OCI-LY3 (cell line): ENCODE data around the gene CEP112.

Experiments used
- H2AFZ ChIP-seq: fragments of 200-600, 300-600 bp; shearing (Covaris generic); 2 replicates; pipeline ENCODE4 v1.6.0; 2014; ENCODE audit warnings: antibody characterized with exemption, low read depth, low read length
- H3K27ac ChIP-seq: fragments of 200-600, 300-600 bp; sonication (generic); 2 replicates; pipeline ENCODE4 v1.5.1; 2014; ENCODE audit warnings: mild to moderate bottlenecking, low read length, moderate library complexity, mixed read lengths
- H3K27me3 ChIP-seq: fragments of 200-600, 300-600 bp; sonication (generic); 2 replicates; pipeline ENCODE4 v1.6.1; 2014; ENCODE audit warnings: low read depth, low read length, mixed read lengths
- H3K36me3 ChIP-seq: fragments of 200-600, 300-600 bp; sonication (generic); replicated peaks from 2 replicates; pipeline ENCODE3; 2014; ENCODE audit warnings: low read depth, low read length, mixed read lengths
- H3K4me1 ChIP-seq: fragments of 300-600, 200-600 bp; sonication (generic); 2 replicates; pipeline ENCODE4 v1.6.1; 2014; ENCODE audit warnings: low read length, mixed read lengths
- H3K4me2 ChIP-seq: fragments of 200-600, 300-600 bp; sonication (generic); 2 replicates; pipeline ENCODE4 v1.6.1; 2014; ENCODE audit warnings: low read length, mixed read lengths
- H3K4me3 ChIP-seq: fragments of 300-600, 200-600 bp; sonication (generic); 2 replicates; pipeline ENCODE4 v1.5.1; 2014; ENCODE audit warnings: antibody characterized with exemption, mild to moderate bottlenecking, low read length, moderate library complexity
- H3K79me2 ChIP-seq: fragments of 300-600, 200-600 bp; shearing (Covaris generic); 2 replicates; pipeline ENCODE4 v1.6.1; 2014; ENCODE audit warnings: mild to moderate bottlenecking, low read length, mixed read lengths
- H3K9ac ChIP-seq: fragments of 300-600, 200-600 bp; shearing (Covaris generic); 2 replicates; pipeline ENCODE4 v1.6.0; 2014; ENCODE audit warnings: mild to moderate bottlenecking, low read length, moderate library complexity
- H3K9me3 ChIP-seq: fragments of 200-600, 300-600 bp; shearing (Covaris generic); 2 replicates; pipeline ENCODE4 v1.6.1; 2014; ENCODE audit warnings: low read length, mixed read lengths; ENCODE audit not compliant: insufficient read depth
- H4K20me1 ChIP-seq: fragments of 200-600, 300-600 bp; sonication (generic); 2 replicates; pipeline ENCODE4 v1.6.1; 2016; ENCODE audit warnings: low read length, mixed read lengths; ENCODE audit not compliant: insufficient read depth
- CTCF ChIP-seq: fragments of 200-600, 300-600 bp; sonication (generic); IDR thresholded peaks from 2 replicates; pipeline ENCODE4 v1.5.1; 2014; ENCODE audit warnings: antibody characterized with exemption, low read length, low read depth
- EZH2phosphoT487 ChIP-seq: fragments of 200-600 bp; shearing (Covaris generic); IDR thresholded peaks from 2 replicates; pipeline ENCODE4 v1.6.1; 2018; ENCODE audit warnings: antibody characterized with exemption, mixed run types, low read depth

The CEP112 gene

GRCh38 chr17:65855675-65856074 is 336.3 kb downstream of the CEP112 start:
- Histone ChIP-seq H3K9me3 (no peaks in the 10 kb centered on the region), H3K4me2 (no peak overlapping the region), H3K27me3 (no peaks in the 10 kb centered on the region), H3K4me3 (no peak overlapping the region), H4K20me1 (no peaks in the 10 kb centered on the region), H3K36me3 (no peaks in the 10 kb centered on the region), H3K27ac (no peak overlapping the region), H3K4me1 (peaks cover 14% of the 10 kb centered on the region), H2AFZ (no peak overlapping the region), H3K9ac (no peak overlapping the region), H3K79me2 (no peaks in the 10 kb centered on the region)
- TF ChIP-seq EZH2phosphoT487 (no peak), CTCF (no peak)

- Histone ChIP-seq H3K27me3 (no peaks in the 10 kb centered on the region), H3K36me3 (no peaks in the 10 kb centered on the region), H3K9ac (no peak overlapping the region), H2AFZ (no peak overlapping the region), H3K27ac (no peak overlapping the region), H3K9me3 (no peaks in the 10 kb centered on the region), H3K4me1 (peaks cover 18% of the 10 kb centered on the region), H3K4me3 (no peak overlapping the region), H3K4me2 (no peak overlapping the region), H4K20me1 (no peaks in the 10 kb centered on the region), H3K79me2 (no peaks in the 10 kb centered on the region)
- TF ChIP-seq EZH2phosphoT487 (no peak), CTCF (no peak)
Measured at GRCh38 chr17:65855245-65855644, 336.7 kb downstream of the CEP112 start.

GRCh38 chr17:65853816-65854215 is 338.1 kb downstream of the CEP112 start:
- Histone ChIP-seq H3K27ac (no peak overlapping the region), H3K79me2 (no peaks in the 10 kb centered on the region), H3K27me3 (no peaks in the 10 kb centered on the region), H2AFZ (no peak overlapping the region), H3K4me3 (no peak overlapping the region), H4K20me1 (no peaks in the 10 kb centered on the region), H3K36me3 (no peaks in the 10 kb centered on the region), H3K9me3 (no peaks in the 10 kb centered on the region), H3K4me2 (no peak overlapping the region), H3K9ac (no peak overlapping the region), H3K4me1 (peaks cover 28% of the 10 kb centered on the region)
- no peak for TF ChIP-seq CTCF
- no peak for TF ChIP-seq EZH2phosphoT487

- no peak overlapping the region for H3K9ac ChIP-seq
- no peak overlapping the region for H2AFZ ChIP-seq
- no peak for TF ChIP-seq CTCF
- no peak for TF ChIP-seq EZH2phosphoT487
- no peak overlapping the region for H3K27ac ChIP-seq
- H3K36me3 ChIP-seq = no peaks in the 10 kb centered on the region
- no peaks in the 10 kb centered on the region for H3K79me2 ChIP-seq
- H3K27me3 ChIP-seq = no peaks in the 10 kb centered on the region
- no peaks in the 10 kb centered on the region for H3K9me3 ChIP-seq
- no peak overlapping the region for H3K4me3 ChIP-seq
- H3K4me2 ChIP-seq = no peak overlapping the region
- no peaks in the 10 kb centered on the region for H4K20me1 ChIP-seq
- H3K4me1 ChIP-seq = peaks cover 28% of the 10 kb centered on the region
Measured at GRCh38 chr17:65852911-65853310, 339.0 kb downstream of the CEP112 start.
